HUES6 (cell line): Measurements from ENCODE around the gene KDM5B.

Source experiments
- H3K27ac ChIP-seq: 2 replicates; pipeline ENCODE4 v1.7.0; 2013; ENCODE audit warnings: low read depth, mild to moderate bottlenecking, low read length, inconsistent platforms
- H3K27me3 ChIP-seq: 2 replicates; pipeline ENCODE4 v1.6.1; 2013; ENCODE audit warnings: low read length; ENCODE audit not compliant: control insufficient read depth, insufficient read depth
- H3K36me3 ChIP-seq: 2 replicates; pipeline ENCODE4 v1.6.1; 2013; ENCODE audit warnings: low read length; ENCODE audit not compliant: control insufficient read depth, insufficient read depth
- H3K4me1 ChIP-seq: 2 replicates; pipeline ENCODE4 v1.6.1; 2013; ENCODE audit warnings: low read length; ENCODE audit not compliant: control insufficient read depth, insufficient read depth
- H3K4me3 ChIP-seq: 2 replicates; pipeline ENCODE4 v1.5.1; 2013; ENCODE audit warnings: low read depth, low read length
- H3K9ac ChIP-seq: one replicate; pipeline ENCODE4 v1.6.1; 2013; ENCODE audit warnings: mild to moderate bottlenecking, low read length
- H3K9me3 ChIP-seq: 2 replicates; pipeline ENCODE4 v1.6.1; 2013; ENCODE audit warnings: low read depth, low read length; ENCODE audit not compliant: control insufficient read depth, insufficient read depth

KDM5B gene

GRCh38 chr1:202684716-202685115 is 123.5 kb downstream of the KDM5B start:
- H3K9me3 ChIP-seq: no peaks in the 10 kb centered on the region
- H3K9ac ChIP-seq: no peak overlapping the region
- peaks cover 7% of the 10 kb centered on the region; the same call in 1 of the 2 replicates for H3K27me3 ChIP-seq
- no peak overlapping the region for H3K4me3 ChIP-seq
- no peak overlapping the region for H3K27ac ChIP-seq
- H3K4me1 ChIP-seq: no peaks in the 10 kb centered on the region; the same call in 1 of the 2 replicates
- H3K36me3 ChIP-seq: no peaks in the 10 kb centered on the region

DNA sequence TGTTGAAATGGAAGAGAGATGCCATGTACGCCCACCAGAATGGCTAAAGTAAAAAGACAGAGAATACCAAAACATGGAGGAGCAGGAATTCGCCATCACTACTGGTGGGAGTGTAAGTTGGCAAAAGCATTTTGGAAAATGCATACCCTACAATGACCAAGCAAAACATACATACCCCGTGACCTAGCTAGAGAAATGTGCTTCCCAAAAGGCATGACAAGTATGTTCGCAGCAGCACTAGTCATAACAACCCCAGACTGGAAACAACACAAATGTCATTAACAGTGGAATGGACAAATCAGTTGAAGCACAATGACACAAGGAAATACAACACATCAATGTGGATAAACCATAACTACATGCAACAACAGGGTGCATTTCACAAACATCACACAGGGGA is 125.2 kb downstream of the KDM5B start:
- Histone ChIP-seq H3K9ac (no peak overlapping the region), H3K4me1 (no peaks in the 10 kb centered on the region; the same call in 1 of the 2 replicates), H3K27ac (no peak overlapping the region), H3K27me3 (no peaks in the 10 kb centered on the region; the same call in 1 of the 2 replicates), H3K9me3 (no peaks in the 10 kb centered on the region), H3K4me3 (no peak overlapping the region), H3K36me3 (no peaks in the 10 kb centered on the region)

DNA sequence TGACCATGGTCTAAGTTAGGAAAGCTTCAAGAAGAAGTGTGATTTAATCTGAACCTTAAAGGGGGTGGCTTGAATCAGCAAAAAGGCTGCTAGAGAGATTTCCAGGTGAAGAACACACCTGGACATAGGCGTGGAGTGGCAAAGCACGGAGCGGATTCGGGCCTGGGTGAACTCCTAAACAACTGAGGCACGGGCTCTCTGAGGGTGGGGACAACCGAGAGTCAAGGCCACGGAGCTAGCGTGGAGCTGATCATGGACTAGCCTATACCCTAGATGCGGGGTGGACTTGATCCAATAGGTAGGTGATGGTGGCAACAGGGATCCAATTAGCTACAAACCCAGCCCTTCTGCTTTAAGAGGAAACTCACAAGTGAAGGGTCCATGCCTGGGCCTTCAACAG is 125.7 kb downstream of the KDM5B start:
- H3K9me3 ChIP-seq: no peaks in the 10 kb centered on the region
- H3K9ac ChIP-seq: no peak overlapping the region
- H3K27me3 ChIP-seq: no peaks in the 10 kb centered on the region; the same call in 1 of the 2 replicates
- no peaks in the 10 kb centered on the region; the same call in 1 of the 2 replicates for H3K4me1 ChIP-seq
- H3K27ac ChIP-seq: no peak overlapping the region
- H3K36me3 ChIP-seq: no peaks in the 10 kb centered on the region
- H3K4me3 ChIP-seq: no peak overlapping the region

GRCh38 chr1:202681736-202682420 is 126.3 kb downstream of the KDM5B start:
- no peak overlapping the region for H3K4me3 ChIP-seq
- H3K9ac ChIP-seq: no peak overlapping the region
- no peaks in the 10 kb centered on the region for H3K36me3 ChIP-seq
- no peaks in the 10 kb centered on the region; the same call in 1 of the 2 replicates for H3K27me3 ChIP-seq
- no peak overlapping the region for H3K27ac ChIP-seq
- H3K4me1 ChIP-seq: no peaks in the 10 kb centered on the region; the same call in 1 of the 2 replicates
- H3K9me3 ChIP-seq: no peaks in the 10 kb centered on the region

DNA sequence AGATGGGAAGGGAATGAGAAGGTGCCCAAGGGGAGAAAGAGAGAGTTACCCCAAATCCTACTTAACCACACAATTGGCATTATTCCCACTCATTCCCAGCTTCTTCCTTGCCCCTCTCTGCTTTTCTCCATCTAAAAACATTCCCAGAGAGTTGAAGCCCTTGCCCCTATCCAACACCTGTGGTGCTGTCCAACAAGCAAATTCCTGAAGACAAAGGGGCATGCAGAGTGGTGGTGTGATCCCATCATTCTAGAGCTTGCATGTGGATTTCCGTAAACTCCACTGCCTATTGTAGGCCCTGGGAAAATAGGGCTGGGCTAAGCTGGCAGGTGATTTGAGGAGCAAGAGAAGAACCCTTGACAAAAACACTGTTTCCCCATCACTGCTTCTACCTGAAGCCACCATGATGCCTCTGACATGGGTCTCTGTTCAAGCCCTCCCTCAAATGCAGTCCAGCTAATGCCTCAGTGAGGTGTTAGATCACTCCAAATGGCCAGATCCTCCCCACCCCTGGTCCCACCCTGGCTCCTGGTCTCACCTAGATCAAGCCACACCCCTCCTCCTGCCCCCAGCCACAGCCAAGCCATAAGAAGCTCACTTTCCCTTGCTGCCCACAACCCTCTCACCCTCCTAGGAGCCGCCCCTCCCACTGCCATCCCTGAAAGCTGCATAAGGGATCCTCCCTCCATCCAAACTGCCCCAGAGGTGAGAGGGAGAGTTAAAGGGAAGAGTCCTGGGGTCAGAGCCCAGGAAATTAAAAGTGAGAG is 127.5 kb downstream of the KDM5B start:
- Histone ChIP-seq H3K27me3 (no peaks in the 10 kb centered on the region), H3K4me3 (no peak overlapping the region), H3K9ac (no peak overlapping the region)

DNA sequence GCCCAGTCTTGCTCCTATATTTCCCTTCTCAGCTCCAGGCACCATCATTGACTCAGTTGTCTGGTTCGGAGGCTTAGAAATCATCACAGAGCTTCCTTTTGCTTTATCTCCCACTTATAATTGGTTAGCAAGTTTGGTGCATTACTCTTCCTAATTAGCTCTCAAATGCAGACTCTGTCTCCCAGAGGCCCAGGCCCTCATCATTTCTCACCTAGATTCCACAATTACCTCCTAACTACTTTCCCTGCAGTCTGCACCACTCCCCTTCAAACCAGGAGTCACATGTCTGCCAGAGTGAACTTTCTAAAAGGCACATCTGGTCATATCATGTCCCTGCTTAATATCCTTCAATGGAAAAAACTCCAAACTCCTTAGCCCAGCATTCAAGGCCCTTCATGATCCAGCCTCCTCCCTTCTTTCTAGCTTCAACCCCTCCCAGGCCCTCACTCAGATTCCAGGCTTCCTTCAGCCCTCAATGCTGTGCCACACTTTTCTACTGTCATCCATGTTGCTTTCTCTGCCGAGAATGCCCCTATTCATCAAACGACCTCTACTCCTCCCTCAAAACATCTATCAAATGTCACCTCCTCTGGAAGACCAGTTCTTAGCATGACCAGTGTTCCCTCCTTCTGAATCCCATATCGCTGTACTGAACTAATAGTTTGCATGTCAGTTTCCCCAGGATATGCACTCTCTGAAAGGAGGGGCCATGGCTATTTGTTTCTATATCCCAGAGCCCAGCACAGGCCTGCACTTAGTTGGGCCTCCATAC is 128.6 kb downstream of the KDM5B start:
- Histone ChIP-seq H3K27ac (no peak overlapping the region), H3K9me3 (no peaks in the 10 kb centered on the region), H3K4me3 (no peak overlapping the region), H3K4me1 (no peaks in the 10 kb centered on the region; the same call in 1 of the 2 replicates), H3K9ac (no peak overlapping the region), H3K27me3 (no peaks in the 10 kb centered on the region), H3K36me3 (no peaks in the 10 kb centered on the region)

More for the DNA sequence above, 127.5 kb downstream of the KDM5B start:
- H3K4me1 ChIP-seq: no peaks in the 10 kb centered on the region; the same call in 1 of the 2 replicates
- no peak overlapping the region for H3K27ac ChIP-seq
- H3K9me3 ChIP-seq: no peaks in the 10 kb centered on the region
- H3K36me3 ChIP-seq: no peaks in the 10 kb centered on the region

DNA sequence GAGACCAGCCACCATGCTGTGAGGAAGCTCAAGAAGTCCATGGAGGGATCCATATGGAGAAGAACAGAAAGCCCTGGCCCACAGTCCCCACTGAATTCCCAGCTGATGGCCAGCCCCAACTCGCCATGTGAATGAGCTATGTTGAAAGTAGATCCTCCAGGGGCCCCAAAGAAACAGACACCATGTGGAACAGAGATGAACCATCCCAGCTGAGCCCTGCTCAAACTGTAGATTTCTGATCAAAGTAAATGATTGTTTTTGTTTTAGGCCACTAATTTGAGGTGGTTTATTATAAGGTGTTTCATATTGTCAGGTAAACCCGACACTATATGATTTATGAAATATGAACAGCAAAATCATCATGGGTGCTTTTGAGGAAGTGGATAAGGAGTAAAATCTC is 130.8 kb downstream of the KDM5B start:
- Histone ChIP-seq H3K9me3 (no peaks in the 10 kb centered on the region), H3K4me3 (no peak overlapping the region), H3K27me3 (no peaks in the 10 kb centered on the region), H3K4me1 (no peaks in the 10 kb centered on the region; the same call in 1 of the 2 replicates), H3K27ac (no peak overlapping the region), H3K36me3 (no peaks in the 10 kb centered on the region), H3K9ac (no peak overlapping the region)
